Activated T-cell treated with anti-CD3 and anti-CD28 coated beads, Interleukin-2, amount 50 U/mL, for 72 hours (primary cell): ENCODE results near the gene CCDC12. TPM values are rescaled to one million over a fixed set of nuclear protein-coding genes. Genes with fewer than 3 reads are reported as not detected.
"Not testable (repeated sequence)": the region's sequence is repeated elsewhere in the genome, so short reads cannot be mapped to it uniquely, and the experiment has no call there.

ENCODE experiments used
- ATAC-seq, 2 donors: fragments of 150-1000 bp; cut with Tn5 transposase; replicated peaks in 1 of 2; 2 replicates each; pipeline ENCODE4 v1.10.0; 2021; ENCODE audit warnings: moderate library complexity in 2 of 2, mild to moderate bottlenecking in 1 of 2
- DNase-seq, 2 donors: peaks; one replicate each; pipeline ENCODE4 v3.0.0; 2021 to 2022; ENCODE audit warnings: mixed read lengths in 1 of 2
- H3K27ac Mint-ChIP-seq: one replicate; pipeline ENCODE4 v1.8.0; 2022; ENCODE audit warnings: mild to moderate bottlenecking, moderate library complexity, mixed read lengths
- H3K27me3 Mint-ChIP-seq: one replicate; pipeline ENCODE4 v1.8.0; 2022; ENCODE audit warnings: low read depth, mixed read lengths
- H3K36me3 Mint-ChIP-seq, 2 donors: one replicate each; pipeline ENCODE4 v1.8.0; 2022; ENCODE audit warnings: mixed read lengths in 2 of 2, mild to moderate bottlenecking in 1 of 2; ENCODE audit not compliant: insufficient read depth in 2 of 2
- H3K4me1 Mint-ChIP-seq: one replicate; pipeline ENCODE4 v1.8.0; 2022; ENCODE audit warnings: low read depth, mixed read lengths
- H3K4me3 Mint-ChIP-seq, 2 donors: one replicate each; pipeline ENCODE4 v1.8.0; 2022; ENCODE audit warnings: mild to moderate bottlenecking in 2 of 2, mixed read lengths in 2 of 2, moderate library complexity in 2 of 2
- H3K9me3 Mint-ChIP-seq, 2 donors: one replicate each; pipeline ENCODE4 v1.8.0; 2022; ENCODE audit warnings: mixed read lengths in 2 of 2
- total RNA-seq, 2 donors: library from RNA; stranded (reverse); gene quantifications; one replicate each; pipeline ENCODE4 v1.2.3, GENCODE V29; 2022

Gene CCDC12
- total RNA-seq, 2 donors from 2014 or later = 54.7 to 56.2 TPM

- Mint-ChIP-seq H3K36me3 (peaks cover 4 to 13% of the 10 kb centered on the region in 2 donors), H3K9me3 (no peaks in the 10 kb centered on the region), H3K27ac (peak overlapping the region; percentile 75), H3K4me1 (peaks cover 71% of the 10 kb centered on the region), H3K27me3 (no peaks in the 10 kb centered on the region), H3K4me3 (peak overlapping the region; percentile 95)
- no peak for DNase-seq
- ATAC-seq = no peak
Measured at GRCh38 chr3:46977811-46978195, 1.3 kb upstream of the CCDC12 start.

- Mint-ChIP-seq H3K9me3 (no peaks in the 10 kb centered on the region), H3K4me3 (peak overlapping the region; percentile 95), H3K4me1 (peaks cover 85% of the 10 kb centered on the region), H3K36me3 (peaks cover 4 to 25% of the 10 kb centered on the region in 2 donors), H3K27ac (peak overlapping the region; percentile 47), H3K27me3 (no peaks in the 10 kb centered on the region)
- DNase-seq (no peak), ATAC-seq (no peak)
Measured at GRCh38 chr3:46974421-46975171, 1.9 kb downstream of the CCDC12 start.

- no peak for DNase-seq
- peaks cover 85% of the 10 kb centered on the region for H3K4me1 Mint-ChIP-seq
- no peaks in the 10 kb centered on the region for H3K27me3 Mint-ChIP-seq
- ATAC-seq = no peak
- no peaks in the 10 kb centered on the region for H3K9me3 Mint-ChIP-seq
- peak overlapping the region; percentile 33 to 87 for H3K4me3 Mint-ChIP-seq
- peaks cover 4 to 27% of the 10 kb centered on the region in 2 donors for H3K36me3 Mint-ChIP-seq
- peak overlapping the region; percentile 96 for H3K27ac Mint-ChIP-seq
Measured at GRCh38 chr3:46972396-46972795, 4.1 kb downstream of the CCDC12 start.

- H3K4me1 Mint-ChIP-seq = peaks cover 85% of the 10 kb centered on the region
- no peak for ATAC-seq
- no peak for DNase-seq
- peaks cover 4 to 27% of the 10 kb centered on the region in 2 donors for H3K36me3 Mint-ChIP-seq
- H3K4me3 Mint-ChIP-seq = peak overlapping the region; percentile 76 to 87
- H3K27ac Mint-ChIP-seq = peak overlapping the region; percentile 96
- no peaks in the 10 kb centered on the region for H3K27me3 Mint-ChIP-seq
- H3K9me3 Mint-ChIP-seq = no peaks in the 10 kb centered on the region
Measured at GRCh38 chr3:46971742-46972141, 4.8 kb downstream of the CCDC12 start.

- H3K36me3 Mint-ChIP-seq = peaks cover 2 to 26% of the 10 kb centered on the region in 2 donors
- peak overlapping the region in 1 of 2 donors; percentile 87 for H3K4me3 Mint-ChIP-seq
- ATAC-seq (no peak), DNase-seq (no peak)
- peaks cover 89% of the 10 kb centered on the region for H3K4me1 Mint-ChIP-seq
- peak overlapping the region; percentile 96 for H3K27ac Mint-ChIP-seq
- H3K27me3 Mint-ChIP-seq = no peaks in the 10 kb centered on the region
- H3K9me3 Mint-ChIP-seq = no peaks in the 10 kb centered on the region
Measured at GRCh38 chr3:46971151-46971550, 5.4 kb downstream of the CCDC12 start.

- Mint-ChIP-seq H3K4me3 (no peak overlapping the region), H3K27ac (peak overlapping the region; percentile 70), H3K36me3 (peaks cover 2 to 28% of the 10 kb centered on the region in 2 donors), H3K9me3 (no peaks in the 10 kb centered on the region), H3K4me1 (peaks cover 92% of the 10 kb centered on the region), H3K27me3 (no peaks in the 10 kb centered on the region)
- DNase-seq (no peak), ATAC-seq (no peak)
Measured at GRCh38 chr3:46970391-46971091, 6.0 kb downstream of the CCDC12 start.

- ATAC-seq (no peak), DNase-seq (no peak)
- Mint-ChIP-seq H3K27ac (peak overlapping the region; percentile 86), H3K36me3 (peaks cover 0 to 21% of the 10 kb centered on the region in 2 donors), H3K27me3 (no peaks in the 10 kb centered on the region), H3K4me3 (no peak overlapping the region), H3K9me3 (no peaks in the 10 kb centered on the region), H3K4me1 (peaks cover 80% of the 10 kb centered on the region)
Measured at GRCh38 chr3:46968783-46969428, 7.6 kb downstream of the CCDC12 start.

- Mint-ChIP-seq H3K4me3 (no peak overlapping the region), H3K4me1 (peaks cover 76% of the 10 kb centered on the region), H3K9me3 (no peaks in the 10 kb centered on the region), H3K36me3 (peaks cover 2 to 17% of the 10 kb centered on the region in 2 donors), H3K27me3 (no peaks in the 10 kb centered on the region), H3K27ac (peak overlapping the region; percentile 7)
- peak; percentile 16 to 49 for ATAC-seq
- no peak for DNase-seq
Measured at GRCh38 chr3:46966811-46967210, 9.7 kb downstream of the CCDC12 start.

GRCh38 chr3:46965151-46965550 is 11.4 kb downstream of the CCDC12 start:
- peak overlapping the region in 1 of 2 donors; percentile 3 for H3K4me3 Mint-ChIP-seq
- peaks cover 76% of the 10 kb centered on the region for H3K4me1 Mint-ChIP-seq
- H3K9me3 Mint-ChIP-seq = no peaks in the 10 kb centered on the region
- peaks cover 2 to 12% of the 10 kb centered on the region in 2 donors for H3K36me3 Mint-ChIP-seq
- DNase-seq (no peak), ATAC-seq (no peak)
- H3K27ac Mint-ChIP-seq = peak overlapping the region; percentile 36
- H3K27me3 Mint-ChIP-seq = no peaks in the 10 kb centered on the region

GRCh38 chr3:46964038-46964590 is 12.4 kb downstream of the CCDC12 start:
- H3K27ac Mint-ChIP-seq, DNase-seq, H3K36me3 Mint-ChIP-seq, H3K27me3 Mint-ChIP-seq, H3K9me3 Mint-ChIP-seq, ATAC-seq, H3K4me3 Mint-ChIP-seq: not testable (repeated sequence)
- peaks cover 77% of the 10 kb centered on the region for H3K4me1 Mint-ChIP-seq

- Mint-ChIP-seq H3K4me1 (peaks cover 81% of the 10 kb centered on the region), H3K27ac (no peak overlapping the region), H3K4me3 (no peak overlapping the region), H3K36me3 (peaks cover 2 to 8% of the 10 kb centered on the region in 2 donors), H3K9me3 (no peaks in the 10 kb centered on the region), H3K27me3 (no peaks in the 10 kb centered on the region)
- no peak for DNase-seq
- ATAC-seq = no peak
Measured at GRCh38 chr3:46962990-46963389, 13.6 kb downstream of the CCDC12 start.

GRCh38 chr3:46962427-46962826 is 14.1 kb downstream of the CCDC12 start:
- Mint-ChIP-seq H3K9me3 (no peaks in the 10 kb centered on the region), H3K27me3 (no peaks in the 10 kb centered on the region), H3K27ac (peak overlapping the region; percentile 9)

GRCh38 chr3:46960835-46961234 is 15.7 kb downstream of the CCDC12 start:
- Mint-ChIP-seq H3K4me1 (peaks cover 73% of the 10 kb centered on the region), H3K36me3 (peaks cover 2 to 5% of the 10 kb centered on the region in 2 donors), H3K27me3 (no peaks in the 10 kb centered on the region), H3K27ac (peak overlapping the region; percentile 72), H3K4me3 (peak overlapping the region; percentile 30 to 62), H3K9me3 (no peaks in the 10 kb centered on the region)
- no peak for DNase-seq
- ATAC-seq = no peak

More at GRCh38 chr3:46962427-46962826, 14.1 kb downstream of the CCDC12 start:
- Mint-ChIP-seq H3K36me3 (peaks cover 2 to 8% of the 10 kb centered on the region in 2 donors), H3K4me1 (peaks cover 77% of the 10 kb centered on the region), H3K4me3 (no peak overlapping the region)
- DNase-seq = no peak
- ATAC-seq = no peak
